ENCODE data around the gene PCF11.

GRCh38 chr11:83159902-83160865 is 3.3 kb downstream of the PCF11 start:
- TF ChIP-seq, protein P1, sequence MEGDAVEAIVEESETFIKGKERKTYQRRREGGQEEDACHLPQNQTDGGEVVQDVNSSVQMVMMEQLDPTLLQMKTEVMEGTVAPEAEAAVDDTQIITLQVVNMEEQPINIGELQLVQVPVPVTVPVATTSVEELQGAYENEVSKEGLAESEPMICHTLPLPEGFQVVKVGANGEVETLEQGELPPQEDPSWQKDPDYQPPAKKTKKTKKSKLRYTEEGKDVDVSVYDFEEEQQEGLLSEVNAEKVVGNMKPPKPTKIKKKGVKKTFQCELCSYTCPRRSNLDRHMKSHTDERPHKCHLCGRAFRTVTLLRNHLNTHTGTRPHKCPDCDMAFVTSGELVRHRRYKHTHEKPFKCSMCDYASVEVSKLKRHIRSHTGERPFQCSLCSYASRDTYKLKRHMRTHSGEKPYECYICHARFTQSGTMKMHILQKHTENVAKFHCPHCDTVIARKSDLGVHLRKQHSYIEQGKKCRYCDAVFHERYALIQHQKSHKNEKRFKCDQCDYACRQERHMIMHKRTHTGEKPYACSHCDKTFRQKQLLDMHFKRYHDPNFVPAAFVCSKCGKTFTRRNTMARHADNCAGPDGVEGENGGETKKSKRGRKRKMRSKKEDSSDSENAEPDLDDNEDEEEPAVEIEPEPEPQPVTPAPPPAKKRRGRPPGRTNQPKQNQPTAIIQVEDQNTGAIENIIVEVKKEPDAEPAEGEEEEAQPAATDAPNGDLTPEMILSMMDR (IDR thresholded peaks at IDR 0.05) = no peak
- TF ChIP-seq POLR2A (IDR thresholded peaks at IDR 0.05) = no peak

All from uterus (tissue), 2 donors.